ENCODE results near the gene TUBB2A. TPM values are rescaled to one million over a fixed set of nuclear protein-coding genes. Genes with fewer than 3 reads are reported as not detected.

Gene TUBB2A
- total RNA-seq, 1 experiment from 2014 or later: 33.3 TPM

DNA sequence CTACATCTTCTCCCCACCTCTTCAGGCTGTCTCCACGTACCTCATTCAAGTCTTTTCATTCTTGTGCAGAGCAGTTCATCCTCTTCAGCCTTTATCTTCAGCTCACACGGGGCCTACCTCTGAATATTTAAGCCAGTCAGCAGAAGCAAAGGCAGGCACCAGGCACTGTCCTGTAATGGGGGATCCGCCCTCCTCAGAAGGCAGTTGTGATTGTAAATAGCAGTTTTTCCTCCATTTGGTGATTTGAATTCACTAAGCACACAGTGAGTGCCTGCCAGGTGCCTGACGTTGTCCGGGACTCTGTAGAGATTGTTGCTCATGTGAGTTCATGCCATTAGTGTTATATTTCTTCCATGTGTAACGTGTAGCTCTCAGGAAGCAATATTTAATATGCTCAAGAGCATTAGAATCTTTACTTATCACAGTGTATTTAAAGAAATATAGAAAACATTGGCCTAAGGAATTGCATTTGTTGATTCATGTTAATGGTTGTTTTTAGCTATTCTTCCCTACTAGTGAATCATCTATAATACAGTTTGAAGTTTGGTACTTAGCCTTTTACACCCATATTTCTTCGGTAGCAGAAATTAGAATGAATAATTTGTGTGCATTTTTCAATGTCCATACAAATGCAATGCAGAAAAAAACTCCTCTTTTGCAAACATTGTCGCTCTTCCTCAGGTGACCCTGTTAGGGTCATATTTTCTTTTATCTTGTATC, 20.9 kb downstream of the TUBB2A start:
- ATAC-seq (no peak), DNase-seq (ENCODE audit: low read depth, low spot score) (no peak)
- no peaks in the 10 kb centered on the region for H3K9me3 ChIP-seq (ENCODE audit: control insufficient read depth, insufficient read depth, low read depth, low read length)
- ChIA-PET CTCF (interaction anchor here (0.7 kb wide), 1 partner anchor 116 kb away, joined by 3 read pairs; no protein-coding TSS in a partner anchor), POLR2A (interaction anchor here (0.5 kb wide), 1 partner anchor 137 kb away, joined by 3 read pairs; no protein-coding TSS in a partner anchor)
- in situ Hi-C loops (cut with HindIII; ENCODE audit: low pct_unique_long_range_greater_than_20kb, low sequenced_read_pairs): no loop called here
- no peaks in the 10 kb centered on the region for H3K4me1 ChIP-seq (ENCODE audit: control insufficient read depth, insufficient read depth, low read length)
- intact Hi-C loops (cut with micrococcal nuclease; ENCODE audit: unreplicated experiment): no loop called here
- no peaks in the 10 kb centered on the region; the same call in none of the 2 replicates for H3K36me3 ChIP-seq (ENCODE audit: control insufficient read depth, insufficient read depth, low read length)
- H3K27me3 ChIP-seq (ENCODE audit: control insufficient read depth, insufficient read depth, low read length): no peaks in the 10 kb centered on the region
- H3K27ac ChIP-seq (ENCODE audit: low read length): no peak overlapping the region
- no TSS peak for BruUV-seq (replicated peaks)
- no peak for TF ChIP-seq TCF7L2 (IDR thresholded peaks at IDR 0.05; ENCODE audit: low read depth, low read length)
- no peak for TF ChIP-seq SIN3A (IDR thresholded peaks at IDR 0.05; ENCODE audit: borderline replicate concordance, insufficient read depth, low read depth, low read length)
- TF ChIP-seq, protein P1, sequence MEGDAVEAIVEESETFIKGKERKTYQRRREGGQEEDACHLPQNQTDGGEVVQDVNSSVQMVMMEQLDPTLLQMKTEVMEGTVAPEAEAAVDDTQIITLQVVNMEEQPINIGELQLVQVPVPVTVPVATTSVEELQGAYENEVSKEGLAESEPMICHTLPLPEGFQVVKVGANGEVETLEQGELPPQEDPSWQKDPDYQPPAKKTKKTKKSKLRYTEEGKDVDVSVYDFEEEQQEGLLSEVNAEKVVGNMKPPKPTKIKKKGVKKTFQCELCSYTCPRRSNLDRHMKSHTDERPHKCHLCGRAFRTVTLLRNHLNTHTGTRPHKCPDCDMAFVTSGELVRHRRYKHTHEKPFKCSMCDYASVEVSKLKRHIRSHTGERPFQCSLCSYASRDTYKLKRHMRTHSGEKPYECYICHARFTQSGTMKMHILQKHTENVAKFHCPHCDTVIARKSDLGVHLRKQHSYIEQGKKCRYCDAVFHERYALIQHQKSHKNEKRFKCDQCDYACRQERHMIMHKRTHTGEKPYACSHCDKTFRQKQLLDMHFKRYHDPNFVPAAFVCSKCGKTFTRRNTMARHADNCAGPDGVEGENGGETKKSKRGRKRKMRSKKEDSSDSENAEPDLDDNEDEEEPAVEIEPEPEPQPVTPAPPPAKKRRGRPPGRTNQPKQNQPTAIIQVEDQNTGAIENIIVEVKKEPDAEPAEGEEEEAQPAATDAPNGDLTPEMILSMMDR (IDR thresholded peaks at IDR 0.05): no peak
- TF ChIP-seq, protein P2, sequence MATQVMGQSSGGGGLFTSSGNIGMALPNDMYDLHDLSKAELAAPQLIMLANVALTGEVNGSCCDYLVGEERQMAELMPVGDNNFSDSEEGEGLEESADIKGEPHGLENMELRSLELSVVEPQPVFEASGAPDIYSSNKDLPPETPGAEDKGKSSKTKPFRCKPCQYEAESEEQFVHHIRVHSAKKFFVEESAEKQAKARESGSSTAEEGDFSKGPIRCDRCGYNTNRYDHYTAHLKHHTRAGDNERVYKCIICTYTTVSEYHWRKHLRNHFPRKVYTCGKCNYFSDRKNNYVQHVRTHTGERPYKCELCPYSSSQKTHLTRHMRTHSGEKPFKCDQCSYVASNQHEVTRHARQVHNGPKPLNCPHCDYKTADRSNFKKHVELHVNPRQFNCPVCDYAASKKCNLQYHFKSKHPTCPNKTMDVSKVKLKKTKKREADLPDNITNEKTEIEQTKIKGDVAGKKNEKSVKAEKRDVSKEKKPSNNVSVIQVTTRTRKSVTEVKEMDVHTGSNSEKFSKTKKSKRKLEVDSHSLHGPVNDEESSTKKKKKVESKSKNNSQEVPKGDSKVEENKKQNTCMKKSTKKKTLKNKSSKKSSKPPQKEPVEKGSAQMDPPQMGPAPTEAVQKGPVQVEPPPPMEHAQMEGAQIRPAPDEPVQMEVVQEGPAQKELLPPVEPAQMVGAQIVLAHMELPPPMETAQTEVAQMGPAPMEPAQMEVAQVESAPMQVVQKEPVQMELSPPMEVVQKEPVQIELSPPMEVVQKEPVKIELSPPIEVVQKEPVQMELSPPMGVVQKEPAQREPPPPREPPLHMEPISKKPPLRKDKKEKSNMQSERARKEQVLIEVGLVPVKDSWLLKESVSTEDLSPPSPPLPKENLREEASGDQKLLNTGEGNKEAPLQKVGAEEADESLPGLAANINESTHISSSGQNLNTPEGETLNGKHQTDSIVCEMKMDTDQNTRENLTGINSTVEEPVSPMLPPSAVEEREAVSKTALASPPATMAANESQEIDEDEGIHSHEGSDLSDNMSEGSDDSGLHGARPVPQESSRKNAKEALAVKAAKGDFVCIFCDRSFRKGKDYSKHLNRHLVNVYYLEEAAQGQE (IDR thresholded peaks at IDR 0.05; ENCODE audit: insufficient read depth in 1 of 2, low read depth in 2 of 2, low read length in 1 of 2): no peak
- TF ChIP-seq POLR2AphosphoS5 (IDR thresholded peaks at IDR 0.05; ENCODE audit: low read depth, low read length): no peak
- H3K4me3 ChIP-seq (ENCODE audit: low read depth in 2 of 2, low read length in 2 of 2): no peak overlapping the region

DNA sequence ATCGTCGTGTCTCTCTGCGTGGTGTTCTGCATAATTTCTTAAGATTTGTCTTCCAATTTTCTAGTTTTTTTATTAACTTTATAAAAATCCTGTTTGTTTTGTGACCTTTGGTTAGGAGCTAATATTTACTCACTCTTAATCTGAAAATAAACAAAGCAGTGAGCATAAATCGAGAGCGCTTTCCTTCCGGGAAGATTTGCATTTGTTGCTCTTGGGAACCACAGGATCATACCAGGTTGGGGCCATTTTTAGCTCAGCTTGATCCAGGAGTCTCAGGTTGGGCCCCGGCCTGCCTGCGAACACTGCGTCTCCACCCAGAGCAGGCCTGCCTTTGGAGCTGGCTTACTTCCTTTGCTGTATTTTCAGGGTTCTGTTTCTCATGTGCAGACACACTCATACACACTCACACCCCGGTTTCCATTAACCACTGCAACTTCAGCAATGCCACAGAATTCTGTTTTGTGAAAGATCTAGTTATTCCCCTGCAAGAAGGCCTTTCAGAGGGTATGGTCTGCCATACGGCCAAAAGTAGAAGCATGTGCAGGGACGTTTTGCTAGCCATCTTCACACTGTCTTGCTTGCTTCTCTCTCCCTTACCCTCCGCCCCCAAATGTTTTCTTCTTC, 21.6 kb downstream of the TUBB2A start:
- Histone ChIP-seq H3K9me3 (ENCODE audit: control insufficient read depth, insufficient read depth, low read depth, low read length) (no peaks in the 10 kb centered on the region), H3K4me3 (ENCODE audit: low read depth in 2 of 2, low read length in 2 of 2) (no peak overlapping the region), H3K36me3 (ENCODE audit: control insufficient read depth, insufficient read depth, low read length) (no peaks in the 10 kb centered on the region; the same call in none of the 2 replicates), H3K4me1 (ENCODE audit: control insufficient read depth, insufficient read depth, low read length) (no peaks in the 10 kb centered on the region), H3K27ac (ENCODE audit: low read length) (no peak overlapping the region), H3K27me3 (ENCODE audit: control insufficient read depth, insufficient read depth, low read length) (no peaks in the 10 kb centered on the region)
- CTCF ChIA-PET: interaction anchor here (0.7 kb wide), 1 partner anchor 117 kb away, joined by 3 read pairs; no protein-coding TSS in a partner anchor
- DNase-seq (ENCODE audit: low read depth, low spot score) (no peak), ATAC-seq (no peak)
- TF ChIP-seq, protein P1 (IDR thresholded peaks at IDR 0.05): no peak
- TF ChIP-seq TCF7L2 (IDR thresholded peaks at IDR 0.05; ENCODE audit: low read depth, low read length) (no peak), SIN3A (IDR thresholded peaks at IDR 0.05; ENCODE audit: borderline replicate concordance, insufficient read depth, low read depth, low read length) (no peak), POLR2AphosphoS5 (IDR thresholded peaks at IDR 0.05; ENCODE audit: low read depth, low read length) (no peak)
- TF ChIP-seq, protein P2 (IDR thresholded peaks at IDR 0.05; ENCODE audit: insufficient read depth in 1 of 2, low read depth in 2 of 2, low read length in 1 of 2): no peak
- intact Hi-C loops (cut with micrococcal nuclease; ENCODE audit: unreplicated experiment) (no loop called here), in situ Hi-C loops (cut with HindIII; ENCODE audit: low pct_unique_long_range_greater_than_20kb, low sequenced_read_pairs) (no loop called here)
- POLR2A ChIA-PET: no interaction called here
- no TSS peak for BruUV-seq (replicated peaks)

Data from Panc1 (cell line).